Nephron (organoid): Measurements from ENCODE around the gene MAGI3.
"Not testable (repeated sequence)": the region's sequence is repeated elsewhere in the genome, so short reads cannot be mapped to it uniquely, and the experiment has no call there.

Experiments used
- H3K27ac Mint-ChIP-seq, 3 experiments: 2 replicates each; pipeline ENCODE4 v1.8.0; 2020; ENCODE audit warnings: mixed read lengths in 3 of 3, mild to moderate bottlenecking in 2 of 3, moderate library complexity in 1 of 3
- H3K27me3 Mint-ChIP-seq: 2 replicates; pipeline ENCODE4 v1.8.0; 2021; ENCODE audit warnings: low read depth, mild to moderate bottlenecking, moderate library complexity, mixed read lengths
- H3K36me3 Mint-ChIP-seq: 2 replicates; pipeline ENCODE4 v1.8.0; 2020; ENCODE audit warnings: low read depth, mixed read lengths
- H3K4me1 Mint-ChIP-seq: 2 replicates; pipeline ENCODE4 v1.8.0; 2020; ENCODE audit warnings: mixed read lengths
- H3K4me3 Mint-ChIP-seq, 3 experiments: 2 replicates each; pipeline ENCODE4 v1.8.0; 2020; ENCODE audit warnings: mild to moderate bottlenecking in 3 of 3, mixed read lengths in 3 of 3, moderate library complexity in 2 of 3
- H3K9me3 Mint-ChIP-seq: 2 replicates; pipeline ENCODE4 v1.8.0; 2020; ENCODE audit warnings: mixed read lengths
- TF ChIP-seq, protein P1 (sequence below), 3 experiments: fragments of 200-600 bp; sonication (generic); IDR thresholded peaks; one replicate each; pipeline ENCODE4 v1.5.0; 2021; ENCODE audit warnings: antibody characterized with exemption in 3 of 3; ENCODE audit not compliant: unreplicated experiment in 3 of 3

Gene MAGI3

DNA sequence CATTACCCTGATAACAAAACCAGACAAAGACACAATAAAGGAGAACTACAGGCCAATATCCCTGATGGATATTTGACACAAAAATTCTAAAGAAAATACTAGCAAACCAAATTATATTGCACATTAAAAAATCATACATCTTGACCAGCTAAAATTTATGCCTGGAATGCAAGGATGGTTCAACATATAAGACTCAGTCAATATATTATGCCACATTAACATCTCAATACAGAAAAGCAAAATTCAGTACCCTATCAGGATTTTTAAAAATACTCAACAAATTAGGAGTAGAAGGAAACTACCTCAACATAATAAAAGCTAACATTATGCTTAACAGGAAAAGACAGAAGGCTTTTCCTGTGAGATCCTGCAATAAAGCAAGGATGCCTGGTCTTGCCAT is 177.1 kb downstream of the MAGI3 start:
- Mint-ChIP-seq H3K4me3 (no peak overlapping the region), H3K4me1 (no peaks in the 10 kb centered on the region), H3K27ac (no peak overlapping the region), H3K36me3 (peaks cover 48% of the 10 kb centered on the region), H3K9me3 (peaks cover 41% of the 10 kb centered on the region), H3K27me3 (no peaks in the 10 kb centered on the region)
- TF ChIP-seq, protein P1, sequence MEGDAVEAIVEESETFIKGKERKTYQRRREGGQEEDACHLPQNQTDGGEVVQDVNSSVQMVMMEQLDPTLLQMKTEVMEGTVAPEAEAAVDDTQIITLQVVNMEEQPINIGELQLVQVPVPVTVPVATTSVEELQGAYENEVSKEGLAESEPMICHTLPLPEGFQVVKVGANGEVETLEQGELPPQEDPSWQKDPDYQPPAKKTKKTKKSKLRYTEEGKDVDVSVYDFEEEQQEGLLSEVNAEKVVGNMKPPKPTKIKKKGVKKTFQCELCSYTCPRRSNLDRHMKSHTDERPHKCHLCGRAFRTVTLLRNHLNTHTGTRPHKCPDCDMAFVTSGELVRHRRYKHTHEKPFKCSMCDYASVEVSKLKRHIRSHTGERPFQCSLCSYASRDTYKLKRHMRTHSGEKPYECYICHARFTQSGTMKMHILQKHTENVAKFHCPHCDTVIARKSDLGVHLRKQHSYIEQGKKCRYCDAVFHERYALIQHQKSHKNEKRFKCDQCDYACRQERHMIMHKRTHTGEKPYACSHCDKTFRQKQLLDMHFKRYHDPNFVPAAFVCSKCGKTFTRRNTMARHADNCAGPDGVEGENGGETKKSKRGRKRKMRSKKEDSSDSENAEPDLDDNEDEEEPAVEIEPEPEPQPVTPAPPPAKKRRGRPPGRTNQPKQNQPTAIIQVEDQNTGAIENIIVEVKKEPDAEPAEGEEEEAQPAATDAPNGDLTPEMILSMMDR (IDR thresholded peaks at IDR 0.05; ENCODE audit: unreplicated experiment in 3 of 3), result no peak

DNA sequence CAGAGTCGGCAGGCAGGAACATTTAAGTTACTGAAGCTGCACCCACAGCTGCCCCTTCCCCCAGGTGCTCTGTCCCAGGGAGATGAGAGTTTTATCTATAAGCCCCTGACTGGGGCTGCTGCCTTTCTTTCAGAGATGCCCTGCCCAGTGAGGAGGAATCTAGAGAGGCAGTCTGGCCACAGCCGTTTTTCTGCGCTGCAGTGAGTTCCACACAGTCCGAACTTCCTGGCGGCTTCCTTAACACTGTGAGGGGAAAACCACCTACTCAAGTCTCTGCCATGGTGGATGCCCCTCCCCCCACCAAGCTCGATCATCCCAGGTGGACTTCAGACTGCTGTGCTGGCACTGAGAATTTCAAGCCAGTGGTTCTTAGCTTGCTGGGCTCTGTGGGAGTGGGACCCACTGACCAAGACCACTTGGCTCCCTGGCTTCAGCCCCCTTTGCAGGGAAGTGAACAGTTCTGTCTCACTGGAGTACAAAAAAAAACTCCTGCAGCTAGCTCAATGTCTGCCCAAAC is 185.5 kb downstream of the MAGI3 start:
- not testable (repeated sequence) for H3K4me1 Mint-ChIP-seq, H3K27me3 Mint-ChIP-seq, H3K4me3 Mint-ChIP-seq, H3K27ac Mint-ChIP-seq
- peaks cover 23% of the 10 kb centered on the region for H3K9me3 Mint-ChIP-seq
- peaks cover 30% of the 10 kb centered on the region for H3K36me3 Mint-ChIP-seq

DNA sequence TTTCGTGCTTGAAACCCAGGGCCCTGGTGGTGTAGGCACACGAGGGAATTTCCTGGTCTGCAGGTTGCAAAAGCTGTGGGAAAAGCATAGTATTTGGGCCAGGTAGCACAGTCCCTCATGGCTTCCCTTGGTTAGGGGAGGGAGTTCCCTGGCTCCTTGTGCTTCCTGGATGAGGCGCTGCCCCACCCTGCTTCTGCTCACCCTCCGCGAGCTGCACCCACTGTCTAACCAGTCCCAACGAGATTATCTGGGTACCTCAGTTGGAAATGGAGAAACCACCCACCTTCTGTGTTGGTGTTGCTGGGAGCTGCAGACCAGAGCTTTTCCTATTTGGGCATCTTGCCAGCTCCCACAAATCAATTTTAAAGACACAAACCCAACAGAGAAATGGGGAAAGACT is 186.0 kb downstream of the MAGI3 start:
- no peak overlapping the region for H3K4me3 Mint-ChIP-seq
- TF ChIP-seq, protein P1 (IDR thresholded peaks at IDR 0.05; ENCODE audit: unreplicated experiment in 3 of 3), result no peak
- no peaks in the 10 kb centered on the region for H3K27me3 Mint-ChIP-seq
- H3K4me1 Mint-ChIP-seq, result no peaks in the 10 kb centered on the region
- H3K27ac Mint-ChIP-seq, result no peak overlapping the region
- H3K9me3 Mint-ChIP-seq, result peaks cover 20% of the 10 kb centered on the region
- H3K36me3 Mint-ChIP-seq, result peaks cover 28% of the 10 kb centered on the region

DNA sequence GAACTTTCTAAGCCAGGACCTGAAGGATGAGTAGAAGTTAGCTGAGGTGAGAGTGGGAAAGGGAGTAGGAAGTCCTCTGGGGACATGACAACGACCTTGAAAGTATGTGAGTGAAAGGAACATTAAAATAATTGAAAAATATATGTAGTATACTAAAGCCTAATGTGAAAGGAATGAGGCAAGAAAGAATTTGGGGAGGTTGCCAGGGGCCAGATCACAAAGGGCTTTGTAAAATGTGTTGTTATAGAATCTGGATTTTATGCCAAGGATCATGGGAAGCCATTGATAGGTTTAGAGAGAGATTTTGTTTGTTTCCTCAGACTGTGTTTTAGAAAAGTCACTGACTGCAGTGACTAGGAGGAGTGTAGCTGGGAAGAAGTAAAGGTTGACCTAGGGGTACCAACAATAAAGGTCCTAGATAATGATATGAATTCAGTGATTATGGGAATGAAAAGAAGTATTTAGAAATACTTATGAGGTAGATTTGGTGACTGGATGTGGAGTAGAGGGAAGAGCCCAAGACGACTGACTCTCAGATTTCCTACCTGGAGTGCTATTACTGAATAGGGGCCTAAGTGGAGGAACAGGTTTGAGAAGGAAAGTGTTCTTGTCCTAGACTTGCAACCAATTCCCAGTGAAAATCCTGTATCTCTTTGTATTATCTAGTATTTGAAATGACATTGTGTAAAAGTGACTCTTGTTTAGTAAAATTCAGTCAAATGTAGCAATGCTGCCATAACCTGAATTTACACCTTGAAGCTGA is 189.1 kb downstream of the MAGI3 start:
- Mint-ChIP-seq H3K27ac (no peak overlapping the region), H3K9me3 (peaks cover 4% of the 10 kb centered on the region), H3K4me1 (no peaks in the 10 kb centered on the region), H3K27me3 (no peaks in the 10 kb centered on the region), H3K36me3 (peaks cover 14% of the 10 kb centered on the region), H3K4me3 (no peak overlapping the region)
- TF ChIP-seq, protein P1 (IDR thresholded peaks at IDR 0.05; ENCODE audit: unreplicated experiment in 3 of 3), result no peak

GRCh38 chr1:113581323-113581722 is 191.0 kb downstream of the MAGI3 start:
- Mint-ChIP-seq H3K27ac (no peak overlapping the region), H3K4me1 (no peaks in the 10 kb centered on the region), H3K36me3 (peaks cover 11% of the 10 kb centered on the region), H3K4me3 (no peak overlapping the region), H3K27me3 (no peaks in the 10 kb centered on the region), H3K9me3 (no peaks in the 10 kb centered on the region)
- TF ChIP-seq, protein P1 (IDR thresholded peaks at IDR 0.05; ENCODE audit: unreplicated experiment in 3 of 3), result no peak

GRCh38 chr1:113582084-113582483 is 191.8 kb downstream of the MAGI3 start:
- H3K4me3 Mint-ChIP-seq, result no peak overlapping the region
- peaks cover 11% of the 10 kb centered on the region for H3K36me3 Mint-ChIP-seq
- TF ChIP-seq, protein P1 (IDR thresholded peaks at IDR 0.05; ENCODE audit: unreplicated experiment in 3 of 3), result no peak
- H3K9me3 Mint-ChIP-seq, result no peaks in the 10 kb centered on the region
- H3K27ac Mint-ChIP-seq, result no peak overlapping the region
- no peaks in the 10 kb centered on the region for H3K4me1 Mint-ChIP-seq
- no peaks in the 10 kb centered on the region for H3K27me3 Mint-ChIP-seq
